HG03280 (cell line): Measurements from ENCODE around the gene TBC1D26.
"Not testable (repeated sequence)": the region's sequence is repeated elsewhere in the genome, so short reads cannot be mapped to it uniquely, and the experiment has no call there.

Experiments
- ATAC-seq: cut with Tn5 transposase; IDR thresholded peaks from one replicate; pipeline ENCODE4 v1.9.1; 2021; ENCODE audit warnings: mild to moderate bottlenecking, moderate library complexity; ENCODE audit not compliant: unreplicated experiment

The TBC1D26 gene

GRCh38 chr17:15731900-15732299 is at the start of gene TBC1D26:
TBC1D26 (plus strand) TSS chr17:15732283; CDS start chr17:15735349, 3,066 bp downstream.
- ATAC-seq, result not testable (repeated sequence)

GRCh38 chr17:15683135-15683534 is 48.9 kb upstream of the TBC1D26 start:
- not testable (repeated sequence) for ATAC-seq

- ATAC-seq, result peak; percentile 91
Measured at GRCh38 chr17:15683824-15684478, 48.1 kb upstream of the TBC1D26 start, which contains the start of gene TRIM16. TRIM16 (minus strand) TSS chr17:15684311; CDS start chr17:15651609, 32,702 bp downstream.

- ATAC-seq, result not testable (repeated sequence)
Measured at GRCh38 chr17:15687494-15687893, 44.6 kb upstream of the TBC1D26 start.

- ATAC-seq, result not testable (repeated sequence)
Measured at GRCh38 chr17:15698967-15699366, 33.1 kb upstream of the TBC1D26 start.

- ATAC-seq, result peak; percentile 99
Measured at GRCh38 chr17:15699413-15699924, 32.6 kb upstream of the TBC1D26 start, which contains the start of gene ZNF286A. ZNF286A (plus strand) TSS chr17:15699752; CDS start chr17:15700330, 578 bp downstream.

GRCh38 chr17:15699937-15700336 is 32.1 kb upstream of the TBC1D26 start:
- not testable (repeated sequence) for ATAC-seq

- ATAC-seq, result not testable (repeated sequence)
Measured at GRCh38 chr17:15704239-15704638, 27.8 kb upstream of the TBC1D26 start.

- ATAC-seq, result not testable (repeated sequence)
Measured at GRCh38 chr17:15704813-15705212, 27.3 kb upstream of the TBC1D26 start.

GRCh38 chr17:15708879-15709278 is 23.2 kb upstream of the TBC1D26 start:
- not testable (repeated sequence) for ATAC-seq

GRCh38 chr17:15716601-15717563 is 15.2 kb upstream of the TBC1D26 start:
- not testable (repeated sequence) for ATAC-seq

GRCh38 chr17:15730535-15730934 is 1.5 kb upstream of the TBC1D26 start:
- ATAC-seq, result not testable (repeated sequence)

GRCh38 chr17:15733174-15733789 is 1.2 kb downstream of the TBC1D26 start:
- not testable (repeated sequence) for ATAC-seq

GRCh38 chr17:15736578-15736977 is 4.5 kb downstream of the TBC1D26 start:
- ATAC-seq, result not testable (repeated sequence)

GRCh38 chr17:15738066-15738465 is 6.0 kb downstream of the TBC1D26 start:
- no peak for ATAC-seq

GRCh38 chr17:15739259-15739658 is 7.2 kb downstream of the TBC1D26 start:
- not testable (repeated sequence) for ATAC-seq

GRCh38 chr17:15740041-15740440 is 8.0 kb downstream of the TBC1D26 start:
- not testable (repeated sequence) for ATAC-seq

- ATAC-seq, result no peak
Measured at GRCh38 chr17:15740570-15741120, 8.6 kb downstream of the TBC1D26 start.

- ATAC-seq, result no peak
Measured at GRCh38 chr17:15741624-15742023, 9.5 kb downstream of the TBC1D26 start.

- ATAC-seq, result no peak
Measured at GRCh38 chr17:15742051-15742795, 10.1 kb downstream of the TBC1D26 start.
